HG02884 (cell line): Measurements from ENCODE around the gene CDK11A.
A peak's percentile ranks its signal among the peaks of the same experiment; 100 is the strongest.
"Not testable (repeated sequence)": the region's sequence is repeated elsewhere in the genome, so short reads cannot be mapped to it uniquely, and the experiment has no call there.

Experiments
- ATAC-seq: cut with Tn5 transposase; IDR thresholded peaks from one replicate; pipeline ENCODE4 v1.9.1; 2021; ENCODE audit warnings: mild to moderate bottlenecking, moderate library complexity; ENCODE audit not compliant: unreplicated experiment

The CDK11A gene

GRCh38 chr1:1754051-1754815 is 30.1 kb upstream of the CDK11A start:
- no peak for ATAC-seq

GRCh38 chr1:1753607-1754005 is 29.4 kb upstream of the CDK11A start:
- no peak for ATAC-seq

DNA sequence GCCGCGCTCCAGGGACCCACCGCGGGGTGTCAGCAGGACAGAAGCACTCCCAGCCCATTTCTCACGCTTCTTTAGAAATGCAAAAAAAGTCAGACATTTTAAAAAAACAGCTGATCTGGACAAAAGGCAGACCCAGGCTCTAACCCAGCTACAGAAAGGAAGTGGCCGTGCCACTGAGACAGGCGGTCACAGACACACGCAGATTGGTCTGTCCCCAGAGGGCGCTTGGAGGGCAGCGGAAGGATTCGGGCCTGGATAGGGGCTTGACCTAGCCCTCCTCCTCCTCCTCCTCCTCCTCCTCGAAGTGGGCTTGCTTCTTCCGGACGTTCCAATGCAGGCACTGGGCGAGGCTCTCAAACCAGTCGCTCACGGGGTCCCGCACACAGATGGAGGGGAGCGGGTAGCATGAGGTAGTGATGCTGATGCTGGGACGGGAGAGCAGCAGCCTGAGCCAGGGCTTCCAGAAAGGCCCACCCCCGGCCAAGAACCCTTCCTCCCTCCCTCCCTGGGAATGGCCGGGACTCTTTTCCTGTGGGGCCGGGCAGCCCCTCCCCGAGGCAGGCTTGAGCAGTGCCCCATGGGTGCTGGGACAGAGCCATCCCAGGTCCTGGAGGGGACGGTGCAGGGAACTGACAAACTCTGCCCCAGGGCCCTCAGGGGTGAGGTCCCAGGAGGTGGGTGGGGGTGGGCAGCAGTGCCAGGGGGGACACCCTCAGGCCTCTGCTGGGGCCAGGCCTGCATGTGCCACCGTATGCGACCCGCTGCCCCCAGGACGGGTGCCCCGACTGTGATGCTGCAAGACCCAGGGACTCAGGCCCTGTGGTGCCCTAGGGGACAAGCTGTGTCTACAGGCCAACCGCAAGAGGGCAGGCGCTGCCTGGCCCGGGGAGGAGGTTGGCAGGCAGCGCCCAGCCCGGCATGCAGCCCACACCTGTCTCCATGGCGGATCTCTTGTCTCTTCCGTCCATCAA is 28.8 kb upstream of the CDK11A start:
- no peak for ATAC-seq

- no peak for ATAC-seq
Measured at GRCh38 chr1:1752190-1752589, 28.0 kb upstream of the CDK11A start.

GRCh38 chr1:1749941-1750340 is 25.8 kb upstream of the CDK11A start:
- not testable (repeated sequence) for ATAC-seq

GRCh38 chr1:1748686-1749321 is 24.6 kb upstream of the CDK11A start:
- ATAC-seq: no peak

GRCh38 chr1:1746566-1746909 is 22.4 kb upstream of the CDK11A start:
- ATAC-seq: peak; percentile 68

GRCh38 chr1:1745651-1746565 is 21.8 kb upstream of the CDK11A start:
- peak; percentile 62 for ATAC-seq

DNA sequence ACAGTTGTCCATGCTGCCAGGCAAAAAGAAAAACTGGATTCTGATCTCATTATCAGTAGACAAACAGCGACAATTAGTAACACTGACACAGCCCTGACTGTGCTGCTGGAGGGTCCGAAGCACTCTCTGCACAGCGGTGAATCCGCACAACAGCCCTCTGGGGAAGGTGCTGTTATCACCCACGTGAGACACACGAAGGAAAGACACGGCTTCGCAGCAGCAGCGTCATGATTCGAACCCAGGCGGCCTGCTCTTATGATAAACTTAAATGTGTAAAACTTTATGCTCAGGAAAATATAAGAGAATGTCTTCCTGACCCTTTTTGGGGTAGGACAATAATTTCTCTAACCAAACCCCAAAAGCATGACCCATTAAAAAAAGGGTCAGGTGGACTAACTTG is 18.4 kb upstream of the CDK11A start:
- not testable (repeated sequence) for ATAC-seq

GRCh38 chr1:1741013-1741412 is 16.9 kb upstream of the CDK11A start:
- not testable (repeated sequence) for ATAC-seq

GRCh38 chr1:1738799-1739337 is 14.7 kb upstream of the CDK11A start:
- ATAC-seq: not testable (repeated sequence)

DNA sequence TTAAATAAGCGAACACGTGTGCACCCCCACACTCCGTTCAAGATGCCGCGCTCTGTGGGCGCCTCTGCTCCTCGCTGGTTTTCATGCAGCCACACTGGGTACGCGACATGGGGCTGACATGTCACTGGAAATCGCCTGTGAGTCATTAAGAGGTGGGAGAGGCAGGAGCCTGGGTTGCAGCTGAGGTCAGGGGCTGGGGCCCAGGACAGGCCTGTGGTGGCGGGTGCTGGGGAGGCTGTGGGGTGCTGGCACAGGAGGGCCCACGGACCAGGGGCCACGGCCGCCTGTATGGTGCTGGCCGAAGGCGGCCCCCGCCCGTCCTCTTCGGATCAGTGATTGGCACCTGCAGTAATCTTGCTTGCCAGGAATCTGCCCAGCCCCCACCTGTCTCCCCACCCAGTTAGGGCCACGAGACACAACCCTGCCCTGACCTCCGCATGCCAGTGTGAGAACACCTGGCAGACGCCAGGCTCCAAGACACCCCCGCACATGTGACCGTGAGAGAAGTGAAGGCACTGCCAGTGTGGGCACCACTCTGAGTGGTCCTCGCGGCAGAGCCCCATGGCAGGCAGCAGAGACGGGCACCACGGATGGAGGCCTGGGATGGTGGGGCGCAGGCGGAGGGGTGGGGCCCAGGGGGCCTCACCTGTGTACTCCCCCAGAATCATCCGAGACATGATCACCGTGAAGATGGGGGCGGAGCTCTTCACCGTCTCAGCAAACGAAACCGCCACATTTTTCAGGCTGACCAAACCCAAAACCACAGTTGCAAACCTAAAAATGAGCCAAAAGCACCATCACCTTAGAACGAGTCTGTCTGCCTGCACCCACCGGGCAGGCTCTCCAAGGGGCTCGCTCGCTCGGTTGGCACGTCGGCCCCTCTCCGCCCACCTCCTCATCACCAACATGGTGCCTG is 13.8 kb upstream of the CDK11A start:
- not testable (repeated sequence) for ATAC-seq

DNA sequence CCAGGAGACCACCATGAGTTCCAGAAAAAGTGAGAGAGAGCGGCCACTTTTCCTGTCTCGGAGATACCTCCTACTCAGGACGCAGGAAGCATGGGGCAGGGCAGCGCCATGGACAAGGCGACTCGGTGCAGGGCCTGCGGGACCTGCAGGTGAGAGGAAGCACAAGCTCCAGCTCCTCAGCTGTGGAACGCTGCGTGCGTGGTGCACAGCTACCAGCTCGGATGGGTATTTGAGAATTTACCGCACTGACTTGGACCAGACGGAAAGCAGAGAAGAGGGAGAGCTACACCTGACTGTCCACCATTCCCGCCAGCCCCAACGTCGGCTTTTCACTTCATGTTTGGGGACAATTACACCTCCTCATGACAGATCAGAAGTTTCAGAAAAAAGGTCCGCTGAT is 8.2 kb upstream of the CDK11A start:
- ATAC-seq: no peak

GRCh38 chr1:1730870-1731269 is 6.7 kb upstream of the CDK11A start:
- no peak for ATAC-seq

GRCh38 chr1:1730230-1730629 is 6.1 kb upstream of the CDK11A start:
- ATAC-seq: not testable (repeated sequence)

GRCh38 chr1:1729116-1729816 is 5.1 kb upstream of the CDK11A start:
- not testable (repeated sequence) for ATAC-seq

DNA sequence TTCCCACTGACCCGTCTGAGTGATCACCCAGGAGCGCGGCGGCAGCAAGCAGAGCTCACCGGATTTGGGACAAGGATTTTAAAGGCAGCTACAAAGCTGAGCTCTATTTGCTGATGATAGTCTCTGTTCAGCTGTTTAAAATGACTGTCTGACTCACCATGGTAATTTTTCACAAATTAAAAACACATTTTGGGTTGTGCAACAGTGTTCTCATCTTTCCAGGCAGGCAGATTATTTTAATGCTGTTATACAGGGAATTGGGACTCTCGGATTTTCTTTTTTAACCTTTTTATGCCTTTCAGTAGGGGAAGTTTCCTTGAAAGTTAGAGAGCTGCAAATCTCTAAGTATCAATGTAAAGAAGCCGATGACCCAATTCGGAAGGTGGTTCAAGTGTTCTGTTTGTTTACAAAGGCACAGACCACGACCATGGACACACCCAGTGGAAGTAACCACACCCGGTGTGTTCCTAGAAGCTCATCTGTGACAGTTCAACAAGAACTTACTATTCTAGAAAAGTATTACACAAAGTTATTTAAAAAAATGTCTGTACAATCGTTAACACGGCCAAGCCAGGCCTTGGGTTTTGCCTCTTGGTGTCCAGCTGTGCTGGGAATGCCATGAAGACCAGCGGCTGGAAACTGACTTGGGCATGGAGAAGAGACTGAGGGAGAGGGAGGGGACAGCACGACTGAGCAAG is 4.3 kb upstream of the CDK11A start:
- ATAC-seq: not testable (repeated sequence)

DNA sequence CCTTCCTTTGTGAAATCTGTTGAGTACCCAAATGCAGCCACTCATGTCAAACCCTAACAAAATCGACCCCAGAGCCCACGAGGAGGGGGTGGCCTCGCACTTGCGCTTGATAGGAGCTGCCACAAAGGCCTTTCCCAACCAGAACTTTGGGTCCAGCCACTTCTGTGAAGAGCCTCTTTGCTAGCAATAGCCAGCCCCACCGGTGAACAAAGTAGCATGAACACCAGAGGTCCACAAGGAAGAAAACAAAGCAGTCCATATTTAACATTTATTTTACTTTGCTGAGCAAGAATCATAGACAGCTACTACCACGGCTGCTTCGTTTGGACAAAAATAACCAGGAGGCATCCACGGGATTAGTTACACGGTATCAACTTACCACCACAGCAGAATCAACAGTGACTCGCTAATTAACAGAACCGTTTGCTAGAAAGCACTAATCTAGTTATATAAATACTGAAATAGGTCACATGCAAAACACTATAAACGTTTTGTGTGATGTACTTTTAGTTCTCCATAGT is 3.0 kb upstream of the CDK11A start:
- ATAC-seq: not testable (repeated sequence)
